Measurements from ENCODE around the gene TRIM41. TPM values are rescaled to one million over a fixed set of nuclear protein-coding genes. Genes with fewer than 3 reads are reported as not detected.

Gene TRIM41
- total RNA-seq, 4 donors from 2014 or later, result 9.7 to 17.6 (median 12.1) TPM

GRCh38 chr5:181259974-181260719 is 37.1 kb downstream of the TRIM41 start:
- WGBS, 2 donors (ENCODE audit: low coverage in 1 of 2), result 0 to 2% methylated on average over 14 to 24 of the region's 26 CpGs
- ATAC-seq, result no peak
- Histone ChIP-seq H3K4me3 (peak overlapping the region; percentile 75 to 94), H3K27me3 (no peaks in the 10 kb centered on the region), H3K27ac (peak overlapping the region; percentile 98 to 100 (median 100)), H3K36me3 (peaks cover 0 to 20% of the 10 kb centered on the region in 2 donors), H3K4me1 (peaks cover 0 to 61% (median 37%) of the 10 kb centered on the region in 3 donors), H3K9me3 (no peaks in the 10 kb centered on the region)
- TF ChIP-seq POLR2A (IDR thresholded peaks at IDR 0.05) (no peak), CTCF (IDR thresholded peaks at IDR 0.05) (no peak), POLR2AphosphoS5 (IDR thresholded peaks at IDR 0.05) (no peak), EP300 (IDR thresholded peaks at IDR 0.05) (no peak)

GRCh38 chr5:181260720-181261319 is 37.7 kb downstream of the TRIM41 start, which contains the start of gene TRIM52:
TSS of gene TRIM52 (minus strand) at chr5:181261143. CDS start at chr5:181260813, 330 bp downstream.
- H3K4me3 ChIP-seq, result peak within 1 kb of the TSS; percentile 75 to 94
- H3K9me3 ChIP-seq, result no peaks in the 10 kb centered on the region
- H3K36me3 ChIP-seq, result peaks cover 0 to 19% of the 10 kb centered on the region in 2 donors
- 0% methylated on average over 2 to 6 of the region's 43 CpGs for WGBS, 2 donors (ENCODE audit: low coverage in 1 of 2)
- no peaks in the 10 kb centered on the region for H3K27me3 ChIP-seq
- TF ChIP-seq EP300 (IDR thresholded peaks at IDR 0.05) (no peak), POLR2A (IDR thresholded peaks at IDR 0.05) (peak; percentile 84), POLR2AphosphoS5 (IDR thresholded peaks at IDR 0.05) (peak; percentile 89), CTCF (IDR thresholded peaks at IDR 0.05) (peak in 1 of 4 experiments; percentile 6)
- H3K4me1 ChIP-seq, result peaks cover 0 to 55% (median 37%) of the 10 kb centered on the region in 3 donors
- ATAC-seq, result peak; percentile 95
- peak within 1 kb of the TSS; percentile 98 to 100 (median 100) for H3K27ac ChIP-seq

- peak in 2 of 4 experiments; percentile 12 to 18 for TF ChIP-seq CTCF (IDR thresholded peaks at IDR 0.05)
- no peak for TF ChIP-seq EP300 (IDR thresholded peaks at IDR 0.05)
- peak; percentile 48 to 70 for TF ChIP-seq POLR2A (IDR thresholded peaks at IDR 0.05)
- TF ChIP-seq POLR2AphosphoS5 (IDR thresholded peaks at IDR 0.05), result peak; percentile 67
- peaks cover 0 to 48% (median 33%) of the 10 kb centered on the region in 3 donors for H3K4me1 ChIP-seq
Observed at GRCh38 chr5:181261320-181262049, 38.4 kb downstream of the TRIM41 start.

GRCh38 chr5:181263633-181264032 is 40.6 kb downstream of the TRIM41 start:
- Histone ChIP-seq H3K27me3 (no peaks in the 10 kb centered on the region), H3K36me3 (peaks cover 0 to 19% of the 10 kb centered on the region in 2 donors), H3K4me1 (peaks cover 0 to 26% (median 18%) of the 10 kb centered on the region in 3 donors), H3K9me3 (no peaks in the 10 kb centered on the region), H3K27ac (no peak overlapping the region), H3K4me3 (no peak overlapping the region)
- no peak for TF ChIP-seq CTCF (IDR thresholded peaks at IDR 0.05)
- TF ChIP-seq EP300 (IDR thresholded peaks at IDR 0.05), result no peak
- no peak for TF ChIP-seq POLR2AphosphoS5 (IDR thresholded peaks at IDR 0.05)
- TF ChIP-seq POLR2A (IDR thresholded peaks at IDR 0.05), result no peak
- 62 to 81% methylated on average over 5 of the region's 5 CpGs for WGBS, 2 donors (ENCODE audit: low coverage in 1 of 2)
- no peak for ATAC-seq

More at GRCh38 chr5:181261320-181262049, 38.4 kb downstream of the TRIM41 start:
- WGBS, 2 donors (ENCODE audit: low coverage in 1 of 2), result 0% methylated on average over 1 of the region's 59 CpGs; no CpG with 5 or more reads in 1 of the 2 donors
- H3K27me3 ChIP-seq, result no peaks in the 10 kb centered on the region
- H3K9me3 ChIP-seq, result no peaks in the 10 kb centered on the region
- H3K36me3 ChIP-seq, result peaks cover 0 to 19% of the 10 kb centered on the region in 2 donors
- ATAC-seq, result peak; percentile 74
- H3K4me3 ChIP-seq, result peak overlapping the region; percentile 75 to 94
- peak overlapping the region; percentile 98 to 100 (median 100) for H3K27ac ChIP-seq
